Measurements from ENCODE around the gene AK8.

DNA sequence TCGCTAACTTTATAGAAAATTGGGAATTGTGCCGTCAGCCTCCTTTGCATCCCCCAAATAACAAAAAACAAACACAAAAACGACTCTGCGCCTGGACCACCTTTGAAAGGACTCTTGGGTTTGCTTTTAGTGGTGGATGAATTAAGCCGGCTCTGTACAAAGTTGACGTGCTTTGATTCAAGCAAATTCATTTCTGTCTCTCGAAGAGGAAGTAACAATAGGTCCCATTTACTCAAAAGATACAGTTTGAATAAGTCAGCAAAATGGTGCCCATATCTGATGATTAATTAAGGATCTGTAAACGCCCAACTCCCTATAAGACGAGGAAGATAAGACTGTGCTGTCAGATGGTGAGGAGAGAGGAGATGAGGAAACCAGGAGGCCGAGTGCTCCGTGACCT, 67.8 kb downstream of the AK8 start:
- TF ChIP-seq, protein P1, sequence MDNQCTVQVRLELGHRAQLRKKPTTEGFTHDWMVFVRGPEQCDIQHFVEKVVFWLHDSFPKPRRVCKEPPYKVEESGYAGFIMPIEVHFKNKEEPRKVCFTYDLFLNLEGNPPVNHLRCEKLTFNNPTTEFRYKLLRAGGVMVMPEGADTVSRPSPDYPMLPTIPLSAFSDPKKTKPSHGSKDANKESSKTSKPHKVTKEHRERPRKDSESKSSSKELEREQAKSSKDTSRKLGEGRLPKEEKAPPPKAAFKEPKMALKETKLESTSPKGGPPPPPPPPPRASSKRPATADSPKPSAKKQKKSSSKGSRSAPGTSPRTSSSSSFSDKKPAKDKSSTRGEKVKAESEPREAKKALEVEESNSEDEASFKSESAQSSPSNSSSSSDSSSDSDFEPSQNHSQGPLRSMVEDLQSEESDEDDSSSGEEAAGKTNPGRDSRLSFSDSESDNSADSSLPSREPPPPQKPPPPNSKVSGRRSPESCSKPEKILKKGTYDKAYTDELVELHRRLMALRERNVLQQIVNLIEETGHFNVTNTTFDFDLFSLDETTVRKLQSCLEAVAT (IDR thresholded peaks at IDR 0.05): no peak
- TF ChIP-seq, protein P2, sequence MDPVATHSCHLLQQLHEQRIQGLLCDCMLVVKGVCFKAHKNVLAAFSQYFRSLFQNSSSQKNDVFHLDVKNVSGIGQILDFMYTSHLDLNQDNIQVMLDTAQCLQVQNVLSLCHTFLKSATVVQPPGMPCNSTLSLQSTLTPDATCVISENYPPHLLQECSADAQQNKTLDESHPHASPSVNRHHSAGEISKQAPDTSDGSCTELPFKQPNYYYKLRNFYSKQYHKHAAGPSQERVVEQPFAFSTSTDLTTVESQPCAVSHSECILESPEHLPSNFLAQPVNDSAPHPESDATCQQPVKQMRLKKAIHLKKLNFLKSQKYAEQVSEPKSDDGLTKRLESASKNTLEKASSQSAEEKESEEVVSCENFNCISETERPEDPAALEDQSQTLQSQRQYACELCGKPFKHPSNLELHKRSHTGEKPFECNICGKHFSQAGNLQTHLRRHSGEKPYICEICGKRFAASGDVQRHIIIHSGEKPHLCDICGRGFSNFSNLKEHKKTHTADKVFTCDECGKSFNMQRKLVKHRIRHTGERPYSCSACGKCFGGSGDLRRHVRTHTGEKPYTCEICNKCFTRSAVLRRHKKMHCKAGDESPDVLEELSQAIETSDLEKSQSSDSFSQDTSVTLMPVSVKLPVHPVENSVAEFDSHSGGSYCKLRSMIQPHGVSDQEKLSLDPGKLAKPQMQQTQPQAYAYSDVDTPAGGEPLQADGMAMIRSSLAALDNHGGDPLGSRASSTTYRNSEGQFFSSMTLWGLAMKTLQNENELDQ (CRISPR knock-in tag; IDR thresholded peaks at IDR 0.05; ENCODE audit: borderline replicate concordance): no peak
- TF ChIP-seq, protein P3, sequence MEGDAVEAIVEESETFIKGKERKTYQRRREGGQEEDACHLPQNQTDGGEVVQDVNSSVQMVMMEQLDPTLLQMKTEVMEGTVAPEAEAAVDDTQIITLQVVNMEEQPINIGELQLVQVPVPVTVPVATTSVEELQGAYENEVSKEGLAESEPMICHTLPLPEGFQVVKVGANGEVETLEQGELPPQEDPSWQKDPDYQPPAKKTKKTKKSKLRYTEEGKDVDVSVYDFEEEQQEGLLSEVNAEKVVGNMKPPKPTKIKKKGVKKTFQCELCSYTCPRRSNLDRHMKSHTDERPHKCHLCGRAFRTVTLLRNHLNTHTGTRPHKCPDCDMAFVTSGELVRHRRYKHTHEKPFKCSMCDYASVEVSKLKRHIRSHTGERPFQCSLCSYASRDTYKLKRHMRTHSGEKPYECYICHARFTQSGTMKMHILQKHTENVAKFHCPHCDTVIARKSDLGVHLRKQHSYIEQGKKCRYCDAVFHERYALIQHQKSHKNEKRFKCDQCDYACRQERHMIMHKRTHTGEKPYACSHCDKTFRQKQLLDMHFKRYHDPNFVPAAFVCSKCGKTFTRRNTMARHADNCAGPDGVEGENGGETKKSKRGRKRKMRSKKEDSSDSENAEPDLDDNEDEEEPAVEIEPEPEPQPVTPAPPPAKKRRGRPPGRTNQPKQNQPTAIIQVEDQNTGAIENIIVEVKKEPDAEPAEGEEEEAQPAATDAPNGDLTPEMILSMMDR (IDR thresholded peaks at IDR 0.05 in 2 of 3, conservative IDR thresholded peaks at IDR 0.05 in 1 of 3; ENCODE audit: insufficient read depth in 2 of 3, low read depth in 1 of 3, low read length in 3 of 3): no peak
- TF ChIP-seq CHCHD3 (CRISPR knock-in tag; IDR thresholded peaks at IDR 0.05): no peak
- no peak for TF ChIP-seq ZNF274 (IDR thresholded peaks at IDR 0.05; ENCODE audit: borderline replicate concordance, low read depth, low read length)

Data from K562 (cell line).